Peyer's patch (tissue), 4 donors: ENCODE data around the gene ZNF792. TPM values are rescaled to one million over a fixed set of nuclear protein-coding genes. Genes with fewer than 3 reads are reported as not detected.
"Not testable (repeated sequence)": the region's sequence is repeated elsewhere in the genome, so short reads cannot be mapped to it uniquely, and the experiment has no call there.

Experiments
- DNase-seq, 3 donors: peaks; one replicate each; pipeline ENCODE4 v3.0.0-alpha.2; 2017 to 2019
- H3K27ac ChIP-seq, 4 donors: fragments of 200-600 bp; sonication (generic); one replicate each; pipeline ENCODE4 v1.5.1; 2016 to 2019
- H3K27me3 ChIP-seq, 2 donors: fragments of 200-600 bp; sonication (generic); one replicate each; pipeline ENCODE4 v1.5.1; 2019
- H3K36me3 ChIP-seq, 3 donors: fragments of 200-600 bp; sonication (generic); one replicate each; pipeline ENCODE4 v1.5.1; 2016 to 2019
- H3K4me1 ChIP-seq, 4 donors: fragments of 200-600 bp; sonication (generic); one replicate each; pipeline ENCODE4 v1.5.1; 2016 to 2019
- H3K4me3 ChIP-seq, 4 donors: fragments of 200-600 bp; sonication (generic); 1 replicate in 3 of 4; 2 replicates in 1 of 4; pipeline ENCODE4 v1.5.1; 2016 to 2019; ENCODE audit warnings: mild to moderate bottlenecking in 1 of 4
- H3K9me3 ChIP-seq, 4 donors: fragments of 200-600 bp; sonication (generic); one replicate each; pipeline ENCODE4 v1.5.1; 2016 to 2019; ENCODE audit warnings: mild to moderate bottlenecking in 1 of 4
- CTCF ChIP-seq, 6 experiments: fragments of 450-650 bp in 4 of 6; fragments of 200-600 bp in 2 of 6; sonication (generic) in 1 of 6; IDR thresholded peaks; one replicate each; pipeline ENCODE4 v1.5.1; 2017 to 2019; ENCODE audit warnings: antibody characterized with exemption in 6 of 6, mild to moderate bottlenecking in 3 of 6, moderate library complexity in 1 of 6
- POLR2A ChIP-seq, 2 donors: fragments of 450-650 bp; IDR thresholded peaks; one replicate each; pipeline ENCODE4 v1.5.1; 2017; ENCODE audit warnings: antibody characterized with exemption in 2 of 2, mild to moderate bottlenecking in 2 of 2, moderate library complexity in 2 of 2
- total RNA-seq, 4 donors: library from RNA; depleted of rRNA; stranded (reverse); fragments of >200 nt; gene quantifications; one replicate each; pipeline ENCODE4 v1.1.0, GENCODE V29; 2016

Gene ZNF792
- total RNA-seq, 4 donors from 2014 or later = 7.0 to 15.7 (median 7.4) TPM

- H3K36me3 ChIP-seq = no peaks in the 10 kb centered on the region
- H3K4me1 ChIP-seq = no peaks in the 10 kb centered on the region
- no peak for TF ChIP-seq CTCF (IDR thresholded peaks at IDR 0.05)
- TF ChIP-seq POLR2A (IDR thresholded peaks at IDR 0.05) = no peak
- no peaks in the 10 kb centered on the region for H3K27me3 ChIP-seq
- H3K9me3 ChIP-seq = peaks cover 0 to 10% (median 4%) of the 10 kb centered on the region in 4 donors
- no peak overlapping the region for H3K4me3 ChIP-seq
- DNase-seq = no peak
- H3K27ac ChIP-seq = no peak overlapping the region
These were observed 45.8 kb downstream of the ZNF792 start for GRCh38 chr19:34918190-34918589.

GRCh38 chr19:34917144-34917543 is 46.9 kb downstream of the ZNF792 start:
- peaks cover 0 to 10% (median 4%) of the 10 kb centered on the region in 4 donors for H3K9me3 ChIP-seq
- H3K27me3 ChIP-seq, H3K4me3 ChIP-seq, H3K36me3 ChIP-seq, H3K27ac ChIP-seq, DNase-seq, H3K4me1 ChIP-seq: not testable (repeated sequence)

- no peak for TF ChIP-seq POLR2A (IDR thresholded peaks at IDR 0.05)
- no peak for TF ChIP-seq CTCF (IDR thresholded peaks at IDR 0.05)
These were observed 53.3 kb downstream of the ZNF792 start for GRCh38 chr19:34910770-34911169.

More at GRCh38 chr19:34910770-34911169, 53.3 kb downstream of the ZNF792 start:
- Histone ChIP-seq H3K4me3 (no peak overlapping the region), H3K36me3 (no peaks in the 10 kb centered on the region), H3K27ac (no peak overlapping the region), H3K27me3 (no peaks in the 10 kb centered on the region), H3K4me1 (no peaks in the 10 kb centered on the region), H3K9me3 (no peaks in the 10 kb centered on the region)
- DNase-seq = no peak

Other genes starting within 250 kb of the ZNF792 start
- 10 to 100 TPM; 12.1 to 24.3 (median 18.3) TPM for gene ZNF181, start 230.0 kb downstream of the ZNF792 start, total RNA-seq
- gene ZNF599, start 191.0 kb downstream of the ZNF792 start, total RNA-seq = 1 to 10 TPM; 2.5 to 5.0 (median 3.9) TPM
- gene ZNF30, start 37.3 kb downstream of the ZNF792 start, total RNA-seq = 1 to 10 TPM; 1.6 to 9.9 (median 2.1) TPM
- gene GRAMD1A, start 36.1 kb upstream of the ZNF792 start, total RNA-seq = 100 to 1,000 TPM in 1 of 4 donors, 10 to 100 TPM in 2, 1 to 10 TPM in 1; 6.0 to 135 (median 61.6) TPM
- 1 to 10 TPM; 2.8 to 9.1 (median 5.1) TPM for gene SCN1B, start 66.2 kb upstream of the ZNF792 start, total RNA-seq
- gene HPN, start 77.5 kb upstream of the ZNF792 start, total RNA-seq = 1 to 10 TPM in 1 of 4 donors, under 1 TPM in 1, not detected in 2; 0.67 to 1.4 TPM
- gene FXYD3, start 151.6 kb upstream of the ZNF792 start, total RNA-seq = 1,000 to 10,000 TPM in 3 of 4 donors, 10 to 100 TPM in 1; 33.0 to 1,418 (median 1,063) TPM
- gene LGI4, start 170.8 kb upstream of the ZNF792 start, total RNA-seq = 10 to 100 TPM in 2 of 4 donors, 1 to 10 TPM in 2; 6.1 to 37.3 (median 14.4) TPM
- gene FXYD1, start 174.6 kb upstream of the ZNF792 start, total RNA-seq = 10 to 100 TPM in 2 of 4 donors, not detected in 2; 12.3 to 12.7 TPM
- not detected for gene FXYD7, start 179.0 kb upstream of the ZNF792 start, total RNA-seq
- gene FXYD5, start 190.5 kb upstream of the ZNF792 start, total RNA-seq = 10 to 100 TPM in 3 of 4 donors, 1 to 10 TPM in 1; 6.0 to 67.7 (median 22.2) TPM